ENCODE data around the gene QPRT. TPM values are rescaled to one million over a fixed set of nuclear protein-coding genes. Genes with fewer than 3 reads are reported as not detected.

QPRT gene
- total and polyA plus RNA-seq, 2 of the 13 experiments (the other 11 are each of a cell fraction or from before 2014, with no cell fraction given) = 130 to 218 TPM

GRCh38 chr16:29708917-29709600 lies 30.1 kb downstream of the QPRT start:
- Histone ChIP-seq H3K9me3 (ENCODE audit: low read length) (no peaks in the 10 kb centered on the region), H2AFZ (ENCODE audit: low read length) (no peak overlapping the region), H3K4me1 (ENCODE audit: insufficient read depth, low read length) (peaks cover 32% of the 10 kb centered on the region), H3K79me2 (ENCODE audit: insufficient read depth, low read length) (no peaks in the 10 kb centered on the region), H3K4me2 (ENCODE audit: low read depth, low read length) (no peak overlapping the region), H4K20me1 (ENCODE audit: insufficient read depth, low read length) (no peaks in the 10 kb centered on the region), H3K27me3 (ENCODE audit: control insufficient read depth in 1 of 2, insufficient read depth in 2 of 2, low read length in 2 of 2) (peaks cover 0 to 3% of the 10 kb centered on the region in 2 experiments; a peak in 2 of 5 replicates), H3K9ac (ENCODE audit: insufficient read depth, low read depth, low read length) (no peak overlapping the region), H3K36me3 (replicated peaks in 1 of 2; ENCODE audit: control insufficient read depth in 1 of 2, insufficient read depth in 2 of 2, low read length in 2 of 2) (no peaks in the 10 kb centered on the region), H3K27ac (ENCODE audit: extremely low read length, insufficient read depth, low read length) (no peak overlapping the region), H3K4me3 (replicated peaks in 1 of 3; ENCODE audit: insufficient read depth in 1 of 3, low read depth in 2 of 3, low read length in 3 of 3) (no peak overlapping the region)
- intact Hi-C loops (cut with micrococcal nuclease; ENCODE audit: unreplicated experiment) (no loop called here), in situ Hi-C loops (cut with HindIII; ENCODE audit: extremely low pct_ligation_motif_present, low pct_unique_long_range_greater_than_20kb) (no loop called here)
- ATAC-seq (no peak), DNase-seq (ENCODE audit: low spot score) (no peak), FAIRE-seq (no peak)
- WGBS (ENCODE audit: low lambda C conversion rate) = 60% methylated on average over 16 of the region's 16 CpGs
- ChIA-PET CTCF (ENCODE audit: low intra/inter-chr PET ratio, low total read pairs) (no interaction called here), POLR2A (no interaction called here)
- no TSS peak for BruUV-seq (replicated peaks)
- TF ChIP-seq ZNF552 (CRISPR knock-in tag; IDR thresholded peaks at IDR 0.05; ENCODE audit: borderline replicate concordance) (no peak), ZNF558 (CRISPR knock-in tag; IDR thresholded peaks at IDR 0.05; ENCODE audit: borderline replicate concordance) (no peak), NFAT5 (CRISPR knock-in tag; IDR thresholded peaks at IDR 0.05) (no peak), PRDM10 (CRISPR knock-in tag; IDR thresholded peaks at IDR 0.05; ENCODE audit: low read depth) (no peak), HDAC1 (CRISPR knock-in tag; IDR thresholded peaks at IDR 0.05) (no peak), ZNF703 (CRISPR knock-in tag; IDR thresholded peaks at IDR 0.05; ENCODE audit: borderline replicate concordance) (no peak), ATM (IDR thresholded peaks at IDR 0.05; ENCODE audit: borderline replicate concordance) (no peak)
- TF ChIP-seq, protein P1, sequence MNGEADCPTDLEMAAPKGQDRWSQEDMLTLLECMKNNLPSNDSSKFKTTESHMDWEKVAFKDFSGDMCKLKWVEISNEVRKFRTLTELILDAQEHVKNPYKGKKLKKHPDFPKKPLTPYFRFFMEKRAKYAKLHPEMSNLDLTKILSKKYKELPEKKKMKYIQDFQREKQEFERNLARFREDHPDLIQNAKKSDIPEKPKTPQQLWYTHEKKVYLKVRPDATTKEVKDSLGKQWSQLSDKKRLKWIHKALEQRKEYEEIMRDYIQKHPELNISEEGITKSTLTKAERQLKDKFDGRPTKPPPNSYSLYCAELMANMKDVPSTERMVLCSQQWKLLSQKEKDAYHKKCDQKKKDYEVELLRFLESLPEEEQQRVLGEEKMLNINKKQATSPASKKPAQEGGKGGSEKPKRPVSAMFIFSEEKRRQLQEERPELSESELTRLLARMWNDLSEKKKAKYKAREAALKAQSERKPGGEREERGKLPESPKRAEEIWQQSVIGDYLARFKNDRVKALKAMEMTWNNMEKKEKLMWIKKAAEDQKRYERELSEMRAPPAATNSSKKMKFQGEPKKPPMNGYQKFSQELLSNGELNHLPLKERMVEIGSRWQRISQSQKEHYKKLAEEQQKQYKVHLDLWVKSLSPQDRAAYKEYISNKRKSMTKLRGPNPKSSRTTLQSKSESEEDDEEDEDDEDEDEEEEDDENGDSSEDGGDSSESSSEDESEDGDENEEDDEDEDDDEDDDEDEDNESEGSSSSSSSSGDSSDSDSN (CRISPR knock-in tag; IDR thresholded peaks at IDR 0.05) = no peak
- TF ChIP-seq, protein P2, sequence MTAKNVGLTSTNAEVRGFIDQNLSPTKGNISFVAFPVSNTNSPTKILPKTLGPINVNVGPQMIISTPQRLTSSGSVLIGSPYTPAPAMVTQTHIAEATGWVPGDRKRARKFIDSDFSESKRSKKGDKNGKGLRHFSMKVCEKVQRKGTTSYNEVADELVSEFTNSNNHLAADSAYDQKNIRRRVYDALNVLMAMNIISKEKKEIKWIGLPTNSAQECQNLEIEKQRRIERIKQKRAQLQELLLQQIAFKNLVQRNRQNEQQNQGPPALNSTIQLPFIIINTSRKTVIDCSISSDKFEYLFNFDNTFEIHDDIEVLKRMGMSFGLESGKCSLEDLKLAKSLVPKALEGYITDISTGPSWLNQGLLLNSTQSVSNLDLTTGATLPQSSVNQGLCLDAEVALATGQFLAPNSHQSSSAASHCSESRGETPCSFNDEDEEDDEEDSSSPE (CRISPR knock-in tag; IDR thresholded peaks at IDR 0.05) = no peak
